Stimulated activated effector memory CD8-positive, alpha-beta T cell treated with anti-CD3 and anti-CD28 coated beads, Interleukin-12 subunit alpha, Interleukin-12 subunit beta, amount 100 ng/mL, for 72 hours (primary cell): ENCODE results near the gene MYOZ1.

Experiments
- ATAC-seq: fragments of 150-1000 bp; cut with Tn5 transposase; 2 replicates; pipeline ENCODE4 v1.10.0; 2021
- DNase-seq, 2 donors: peaks; one replicate each; pipeline ENCODE4 v3.0.0; 2021 to 2022; ENCODE audit warnings: low spot score in 2 of 2
- H3K27ac Mint-ChIP-seq: one replicate; pipeline ENCODE4 v1.8.0; 2022; ENCODE audit warnings: mild to moderate bottlenecking, mixed read lengths
- H3K36me3 Mint-ChIP-seq: one replicate; pipeline ENCODE4 v1.8.0; 2022; ENCODE audit warnings: mild to moderate bottlenecking, mixed read lengths
- H3K4me1 Mint-ChIP-seq: one replicate; pipeline ENCODE4 v1.8.0; 2022; ENCODE audit warnings: mixed read lengths
- H3K4me3 Mint-ChIP-seq: one replicate; pipeline ENCODE4 v1.8.0; 2022; ENCODE audit warnings: mild to moderate bottlenecking, mixed read lengths
- H3K9me3 Mint-ChIP-seq: one replicate; pipeline ENCODE4 v1.8.0; 2022; ENCODE audit warnings: mixed read lengths

The MYOZ1 gene

GRCh38 chr10:73590881-73591799 is 50.1 kb downstream of the MYOZ1 start, which contains the start of gene USP54:
USP54 (minus strand) TSS chr10:73591342; CDS start chr10:73575658, 15,684 bp downstream.
- DNase-seq (no peak), ATAC-seq (peak; percentile 58)
- Mint-ChIP-seq H3K4me3 (peak within 1 kb of the TSS; percentile 42), H3K27ac (peak within 1 kb of the TSS; percentile 77), H3K36me3 (no peaks in the 10 kb centered on the region), H3K4me1 (peaks cover 13% of the 10 kb centered on the region), H3K9me3 (no peaks in the 10 kb centered on the region)

- ATAC-seq (no peak), DNase-seq (no peak)
- H3K4me3 Mint-ChIP-seq, result no peak overlapping the region
- H3K9me3 Mint-ChIP-seq, result no peaks in the 10 kb centered on the region
- no peaks in the 10 kb centered on the region for H3K36me3 Mint-ChIP-seq
- peaks cover 13% of the 10 kb centered on the region for H3K4me1 Mint-ChIP-seq
- H3K27ac Mint-ChIP-seq, result no peak overlapping the region
Observed at GRCh38 chr10:73589563-73590126, 51.6 kb downstream of the MYOZ1 start.

GRCh38 chr10:73588656-73589055 is 52.6 kb downstream of the MYOZ1 start:
- DNase-seq, result no peak

GRCh38 chr10:73586583-73586984 is 54.7 kb downstream of the MYOZ1 start:
- H3K36me3 Mint-ChIP-seq, result no peaks in the 10 kb centered on the region
- no peak overlapping the region for H3K4me3 Mint-ChIP-seq
- DNase-seq, result no peak
- peaks cover 8% of the 10 kb centered on the region for H3K4me1 Mint-ChIP-seq
- no peak for ATAC-seq
- H3K9me3 Mint-ChIP-seq, result no peaks in the 10 kb centered on the region
- no peak overlapping the region for H3K27ac Mint-ChIP-seq

More at GRCh38 chr10:73588656-73589055, 52.6 kb downstream of the MYOZ1 start:
- Mint-ChIP-seq H3K9me3 (no peaks in the 10 kb centered on the region), H3K27ac (no peak overlapping the region), H3K36me3 (no peaks in the 10 kb centered on the region), H3K4me3 (no peak overlapping the region), H3K4me1 (peaks cover 13% of the 10 kb centered on the region)
- no peak for ATAC-seq

GRCh38 chr10:73585327-73585726 is 55.9 kb downstream of the MYOZ1 start:
- Mint-ChIP-seq H3K9me3 (no peaks in the 10 kb centered on the region), H3K4me3 (no peak overlapping the region), H3K4me1 (no peaks in the 10 kb centered on the region), H3K27ac (no peak overlapping the region), H3K36me3 (no peaks in the 10 kb centered on the region)
- ATAC-seq (no peak), DNase-seq (no peak)

- H3K4me1 Mint-ChIP-seq, result no peaks in the 10 kb centered on the region
- no peak for DNase-seq
- no peak overlapping the region for H3K27ac Mint-ChIP-seq
- no peak overlapping the region for H3K4me3 Mint-ChIP-seq
- no peaks in the 10 kb centered on the region for H3K9me3 Mint-ChIP-seq
- H3K36me3 Mint-ChIP-seq, result no peaks in the 10 kb centered on the region
- ATAC-seq, result no peak
Observed at GRCh38 chr10:73584737-73585136, 56.5 kb downstream of the MYOZ1 start.

GRCh38 chr10:73581918-73582317 is 59.4 kb downstream of the MYOZ1 start:
- Mint-ChIP-seq H3K4me1 (no peaks in the 10 kb centered on the region), H3K9me3 (no peaks in the 10 kb centered on the region), H3K4me3 (no peak overlapping the region), H3K36me3 (no peaks in the 10 kb centered on the region), H3K27ac (no peak overlapping the region)
- DNase-seq (no peak), ATAC-seq (no peak)
